Osteoblast (primary cell): ENCODE measurements around the gene HOXB3. TPM values are rescaled to one million over a fixed set of nuclear protein-coding genes. Genes with fewer than 3 reads are reported as not detected.
A peak's percentile ranks its signal among the peaks of the same experiment; 100 is the strongest.

Experiments used
- DNase-seq: peaks from one replicate; pipeline ENCODE4 v3.0.0; 2011; ENCODE audit warnings: low spot score, mixed read lengths; ENCODE audit not compliant: insufficient read length; ENCODE audit errors: missing footprints
- H2AFZ ChIP-seq: 2 replicates; pipeline ENCODE4 v1.6.0; 2011; ENCODE audit warnings: mild to moderate bottlenecking, low read length
- H3K27ac ChIP-seq: 2 replicates; pipeline ENCODE4 v1.5.1; 2011; ENCODE audit warnings: mild to moderate bottlenecking, low read depth, low read length, moderate library complexity
- H3K27me3 ChIP-seq: 2 replicates; pipeline ENCODE4 v1.6.0; 2012; ENCODE audit warnings: mild to moderate bottlenecking, control low read depth, inconsistent platforms, low read length, moderate library complexity; ENCODE audit not compliant: insufficient read depth
- H3K36me3 ChIP-seq: 2 replicates; pipeline ENCODE4 v1.5.1; 2011; ENCODE audit warnings: mild to moderate bottlenecking, low read length, control low read depth, moderate library complexity; ENCODE audit not compliant: insufficient read depth
- H3K4me1 ChIP-seq: 2 replicates; pipeline ENCODE4 v1.5.1; 2011; ENCODE audit warnings: mild to moderate bottlenecking, low read length, control low read depth, moderate library complexity; ENCODE audit not compliant: insufficient read depth
- H3K4me2 ChIP-seq: 2 replicates; pipeline ENCODE4 v1.6.0; 2011; ENCODE audit warnings: mild to moderate bottlenecking, low read length; ENCODE audit not compliant: insufficient read depth
- H3K4me3 ChIP-seq: fragments of 200-600 bp; sonication (generic); 3 replicates; pipeline ENCODE4 v1.5.1; 2012; ENCODE audit warnings: mild to moderate bottlenecking, low read length, inconsistent platforms; ENCODE audit not compliant: insufficient read depth
- H3K79me2 ChIP-seq: 2 replicates; pipeline ENCODE4 v1.6.0; 2012; ENCODE audit warnings: mild to moderate bottlenecking, low read length, control low read depth, inconsistent platforms; ENCODE audit not compliant: insufficient read depth
- H3K9me3 ChIP-seq: 2 replicates; pipeline ENCODE4 v1.5.1; 2011; ENCODE audit warnings: low read depth, low read length, control low read depth
- H4K20me1 ChIP-seq: 2 replicates; pipeline ENCODE4 v1.6.0; 2012; ENCODE audit warnings: mild to moderate bottlenecking, low read length, control low read depth; ENCODE audit not compliant: insufficient read depth
- total RNA-seq: library from RNA; depleted of rRNA; stranded (reverse); fragments of >200 nt; gene quantifications from 2 replicates; pipeline ENCODE4 v1.2.3, GENCODE V29; 2012
- TF ChIP-seq, protein P1 (sequence below): IDR thresholded peaks from 2 replicates; pipeline ENCODE4 v1.5.1; 2011; ENCODE audit warnings: mild to moderate bottlenecking, low read depth, low read length, moderate library complexity; ENCODE audit errors: extremely low read depth

HOXB3 gene
- total RNA-seq, 1 donor: 1.8 TPM

DNA sequence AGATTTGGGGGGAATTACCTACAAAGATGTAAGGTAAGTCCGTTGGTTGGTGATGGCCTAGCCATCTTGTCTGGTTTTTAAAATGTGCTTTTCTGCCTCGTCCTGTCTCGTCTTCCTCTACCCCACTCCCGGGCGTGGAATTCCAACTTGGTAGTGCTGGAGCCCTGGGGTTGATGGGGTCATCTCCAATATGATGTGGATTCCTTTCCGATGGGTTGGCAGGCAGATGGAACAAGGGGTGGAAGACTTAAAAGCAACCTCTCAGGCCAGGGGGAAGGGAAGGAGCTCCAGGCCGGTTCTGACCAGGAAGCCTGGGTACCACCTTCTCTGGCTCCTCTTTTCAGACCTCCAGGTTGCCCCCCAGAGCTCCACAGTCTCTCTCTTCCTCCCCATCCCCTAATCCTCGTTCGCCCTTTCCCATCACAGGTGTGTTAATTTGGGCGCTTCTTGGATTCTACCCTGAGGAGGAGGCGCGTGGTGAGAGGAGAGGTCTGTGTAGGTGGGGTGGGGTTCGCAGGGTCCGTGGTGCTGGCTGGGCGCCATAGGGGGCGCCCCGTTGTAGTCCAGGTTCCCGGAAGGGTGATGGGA is 40.0 kb downstream of the HOXB3 start:
- no peak overlapping the region for H3K4me3 ChIP-seq

DNA sequence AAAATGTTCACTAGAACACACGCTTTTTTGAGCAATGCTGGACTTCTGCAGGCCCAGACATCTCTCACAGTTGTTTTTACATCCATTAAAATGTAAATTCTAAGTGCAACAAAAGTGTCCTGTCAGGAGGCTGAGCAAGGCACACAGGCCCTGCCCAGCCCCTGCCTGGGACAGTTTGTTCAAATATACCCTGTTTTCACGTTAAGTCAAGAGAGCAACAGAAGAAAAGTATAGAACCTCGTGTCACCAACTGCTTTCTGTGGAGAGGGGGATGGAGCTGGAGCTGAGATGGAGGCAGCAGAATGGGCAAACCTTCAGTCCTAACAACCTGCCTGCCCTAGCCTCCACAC is 40.8 kb downstream of the HOXB3 start:
- Histone ChIP-seq H3K4me3 (no peak overlapping the region), H3K4me1 (no peaks in the 10 kb centered on the region), H3K36me3 (no peaks in the 10 kb centered on the region), H3K27me3 (peaks cover 82% of the 10 kb centered on the region), H2AFZ (no peak overlapping the region), H3K79me2 (no peaks in the 10 kb centered on the region), H3K27ac (no peak overlapping the region), H4K20me1 (no peaks in the 10 kb centered on the region), H3K4me2 (no peak overlapping the region), H3K9me3 (no peaks in the 10 kb centered on the region)
- TF ChIP-seq, protein P1, sequence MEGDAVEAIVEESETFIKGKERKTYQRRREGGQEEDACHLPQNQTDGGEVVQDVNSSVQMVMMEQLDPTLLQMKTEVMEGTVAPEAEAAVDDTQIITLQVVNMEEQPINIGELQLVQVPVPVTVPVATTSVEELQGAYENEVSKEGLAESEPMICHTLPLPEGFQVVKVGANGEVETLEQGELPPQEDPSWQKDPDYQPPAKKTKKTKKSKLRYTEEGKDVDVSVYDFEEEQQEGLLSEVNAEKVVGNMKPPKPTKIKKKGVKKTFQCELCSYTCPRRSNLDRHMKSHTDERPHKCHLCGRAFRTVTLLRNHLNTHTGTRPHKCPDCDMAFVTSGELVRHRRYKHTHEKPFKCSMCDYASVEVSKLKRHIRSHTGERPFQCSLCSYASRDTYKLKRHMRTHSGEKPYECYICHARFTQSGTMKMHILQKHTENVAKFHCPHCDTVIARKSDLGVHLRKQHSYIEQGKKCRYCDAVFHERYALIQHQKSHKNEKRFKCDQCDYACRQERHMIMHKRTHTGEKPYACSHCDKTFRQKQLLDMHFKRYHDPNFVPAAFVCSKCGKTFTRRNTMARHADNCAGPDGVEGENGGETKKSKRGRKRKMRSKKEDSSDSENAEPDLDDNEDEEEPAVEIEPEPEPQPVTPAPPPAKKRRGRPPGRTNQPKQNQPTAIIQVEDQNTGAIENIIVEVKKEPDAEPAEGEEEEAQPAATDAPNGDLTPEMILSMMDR: no peak
- no peak for DNase-seq

More for the DNA sequence above, 40.0 kb downstream of the HOXB3 start:
- Histone ChIP-seq H3K27ac (no peak overlapping the region), H3K79me2 (no peaks in the 10 kb centered on the region), H3K4me2 (no peak overlapping the region), H3K36me3 (no peaks in the 10 kb centered on the region), H3K9me3 (no peaks in the 10 kb centered on the region), H3K27me3 (peaks cover 86% of the 10 kb centered on the region), H2AFZ (no peak overlapping the region), H4K20me1 (no peaks in the 10 kb centered on the region), H3K4me1 (no peaks in the 10 kb centered on the region)
- TF ChIP-seq, protein P1: no peak
- no peak for DNase-seq

DNA sequence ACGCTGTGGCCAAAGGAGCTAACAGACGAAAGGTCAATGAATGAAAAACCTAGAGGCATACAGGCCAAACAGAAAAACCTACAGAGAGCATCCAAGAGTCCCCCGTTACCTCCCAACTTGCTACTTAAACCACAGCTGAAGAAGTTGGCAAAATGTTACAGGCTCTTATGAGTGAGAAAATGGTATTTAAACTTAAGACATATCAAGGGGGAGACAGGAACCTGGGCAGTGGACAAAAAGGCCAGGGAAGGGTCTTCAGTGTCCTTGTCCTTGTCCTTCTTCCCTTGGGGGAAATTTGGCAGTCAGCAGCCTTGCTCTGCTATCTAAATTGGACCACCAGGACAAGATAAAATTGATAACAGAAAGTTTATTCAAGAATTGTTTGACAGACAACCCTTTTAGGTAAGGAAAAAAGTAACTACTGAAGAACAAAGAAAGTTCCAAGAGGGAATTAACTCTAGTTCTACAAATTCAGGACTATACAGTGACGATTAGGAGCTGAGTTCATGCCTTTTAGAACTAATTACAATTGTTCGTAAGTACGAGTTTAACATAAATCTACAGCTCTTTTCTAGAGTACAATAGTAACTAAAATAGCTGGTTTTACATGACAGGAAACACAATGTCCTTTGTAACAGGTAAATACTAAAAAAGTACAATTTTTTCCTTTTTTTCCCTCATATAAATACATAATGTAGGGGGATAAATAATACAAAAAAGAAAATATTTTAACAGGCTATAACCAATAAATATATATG is 41.3 kb downstream of the HOXB3 start:
- Histone ChIP-seq H3K4me3 (no peak overlapping the region), H3K36me3 (no peaks in the 10 kb centered on the region), H3K4me1 (no peaks in the 10 kb centered on the region), H3K9me3 (no peaks in the 10 kb centered on the region), H4K20me1 (no peaks in the 10 kb centered on the region), H3K27ac (no peak overlapping the region), H2AFZ (no peak overlapping the region), H3K79me2 (no peaks in the 10 kb centered on the region), H3K4me2 (no peak overlapping the region), H3K27me3 (peaks cover 81% of the 10 kb centered on the region)
- DNase-seq: no peak
- TF ChIP-seq, protein P1: no peak

DNA sequence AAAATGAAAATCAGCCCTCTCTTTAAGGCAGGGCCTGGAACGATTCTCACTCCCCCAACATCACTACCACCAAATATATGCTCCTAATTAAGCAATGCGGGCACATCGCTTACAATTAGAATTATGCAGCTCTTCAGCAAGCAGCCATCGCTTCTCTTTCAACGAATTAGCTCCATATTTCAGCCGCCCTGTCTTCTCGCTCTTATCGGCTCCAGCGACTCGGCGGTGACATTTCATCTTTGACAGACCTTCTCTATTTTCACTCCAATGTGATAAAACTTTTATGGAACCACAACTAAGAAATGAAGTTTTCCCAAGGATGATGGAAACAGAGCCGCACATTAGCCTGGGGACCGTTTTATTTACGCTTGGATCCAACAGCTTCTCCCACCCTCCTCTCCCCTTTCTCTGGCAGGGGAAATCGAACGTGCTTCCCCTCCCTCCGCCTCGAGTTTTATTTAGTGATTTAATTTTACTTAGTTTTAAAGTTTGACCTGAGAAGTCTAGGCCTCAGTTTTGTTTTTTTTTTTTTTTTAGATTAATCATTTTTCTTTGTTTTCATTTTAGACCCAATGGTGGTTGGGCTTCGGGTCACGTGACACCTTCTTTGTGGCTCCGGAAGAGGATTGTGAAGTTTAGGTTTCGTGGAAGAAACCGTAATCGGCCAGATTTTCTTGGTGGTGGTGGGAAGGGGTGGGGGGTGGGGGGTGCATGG is 42.1 kb downstream of the HOXB3 start:
- no peaks in the 10 kb centered on the region for H3K4me1 ChIP-seq
- DNase-seq: no peak
- H3K27me3 ChIP-seq: peaks cover 79% of the 10 kb centered on the region
- H2AFZ ChIP-seq: no peak overlapping the region
- no peaks in the 10 kb centered on the region for H3K9me3 ChIP-seq
- no peaks in the 10 kb centered on the region for H3K79me2 ChIP-seq
- H3K4me3 ChIP-seq: no peak overlapping the region
- no peaks in the 10 kb centered on the region for H4K20me1 ChIP-seq
- peak overlapping the region; percentile 45 for H3K4me2 ChIP-seq
- TF ChIP-seq, protein P1: no peak
- H3K36me3 ChIP-seq: no peaks in the 10 kb centered on the region
- H3K27ac ChIP-seq: no peak overlapping the region
